Activated T-helper 9 cell treated with anti-CD3 and anti-CD28 coated beads, Interleukin-2, amount 50 U/mL, for 16 hours (primary cell): Measurements from ENCODE around the gene GNPNAT1.

ENCODE experiments used
- DNase-seq: peaks from one replicate; pipeline ENCODE4 v3.0.0-alpha.2; 2020; ENCODE audit warnings: low read depth

Gene GNPNAT1

DNA sequence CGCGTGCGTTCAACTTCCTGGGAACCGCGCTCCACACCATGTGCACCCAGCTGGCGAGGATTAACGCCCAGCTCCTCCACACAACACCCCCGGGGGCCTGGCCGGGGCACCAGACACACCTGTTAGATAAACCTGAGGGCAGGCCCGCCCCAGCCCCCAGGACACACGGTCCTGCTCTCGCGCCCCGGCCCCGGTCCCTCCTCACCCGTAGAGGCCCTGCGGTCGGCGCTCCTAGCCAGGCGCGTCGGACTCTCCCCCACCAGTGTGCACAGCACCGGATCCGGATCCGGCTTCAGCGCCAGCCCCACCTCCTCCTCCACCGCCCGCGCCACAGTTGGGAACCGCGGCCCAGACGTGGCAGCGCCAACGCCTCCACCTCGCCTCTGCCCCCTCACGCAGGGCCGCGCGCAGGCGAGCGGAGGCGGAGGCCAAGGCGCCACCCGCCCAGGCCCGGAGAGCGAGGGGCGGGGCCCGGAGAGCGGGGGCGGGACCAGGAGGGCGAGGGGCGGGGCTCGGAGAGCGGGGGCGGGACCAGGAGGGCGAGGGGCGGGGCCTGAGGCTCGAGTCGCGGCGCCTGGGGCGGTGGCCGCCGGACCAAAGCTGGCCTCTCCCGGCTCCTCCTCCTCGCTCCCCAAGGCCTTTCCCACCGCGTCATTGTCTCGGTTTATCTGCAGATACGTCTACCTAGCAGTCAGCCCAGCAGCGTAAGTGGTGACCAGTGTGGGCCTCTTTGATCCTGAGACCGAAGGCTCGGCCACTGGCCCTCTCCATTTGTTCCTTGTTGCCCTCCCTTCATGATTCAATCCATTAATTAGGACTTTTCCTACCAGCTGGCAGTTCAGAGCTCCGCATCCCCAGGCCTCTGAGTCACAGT is at the start of gene GNPNAT1:
GNPNAT1 (minus strand) TSS at position 385 of the 874 bp plus-strand sequence. CDS start 6,957 bp downstream, outside the sequence.
- peak; percentile 81 for DNase-seq

DNA sequence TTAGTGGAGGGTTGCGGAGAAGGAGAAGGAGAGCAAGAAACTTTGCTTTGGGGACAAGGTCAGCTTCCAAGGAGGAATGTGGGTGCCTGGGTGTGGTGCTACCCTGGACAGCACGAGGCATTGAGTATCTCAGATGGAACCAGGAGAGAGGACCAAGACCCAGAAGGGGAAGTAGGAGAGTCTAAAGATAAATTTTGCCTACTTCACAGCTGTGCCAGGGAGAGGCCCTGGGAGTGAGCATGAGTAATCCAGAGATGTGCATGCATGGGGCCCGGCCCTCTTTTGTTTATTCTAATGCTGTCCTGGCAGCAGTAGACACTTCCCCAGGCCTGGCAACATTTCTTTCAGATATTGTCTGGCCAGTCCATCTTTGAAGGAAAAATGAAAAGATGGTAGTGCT is 49.5 kb upstream of the GNPNAT1 start:
- no peak for DNase-seq

DNA sequence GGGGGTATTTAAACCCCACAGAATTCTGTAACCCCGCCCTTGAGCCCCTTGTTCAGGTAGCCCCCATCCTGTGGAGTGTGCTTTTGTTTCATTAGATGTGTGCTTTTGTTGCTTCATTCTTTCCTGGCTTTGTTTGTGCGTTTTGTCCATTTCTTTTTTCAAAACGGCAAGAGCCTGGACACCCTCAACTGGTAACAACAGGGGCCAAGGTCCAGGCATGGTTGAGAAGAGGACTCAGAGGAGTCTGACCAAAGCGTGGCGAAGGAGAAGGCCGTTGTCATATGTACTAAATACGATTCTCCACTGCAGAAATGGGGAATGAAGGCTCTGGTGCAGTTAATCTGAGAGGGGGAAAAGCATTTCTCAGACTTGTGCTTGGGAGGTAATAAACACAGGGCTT is 46.0 kb upstream of the GNPNAT1 start:
- DNase-seq: no peak

DNA sequence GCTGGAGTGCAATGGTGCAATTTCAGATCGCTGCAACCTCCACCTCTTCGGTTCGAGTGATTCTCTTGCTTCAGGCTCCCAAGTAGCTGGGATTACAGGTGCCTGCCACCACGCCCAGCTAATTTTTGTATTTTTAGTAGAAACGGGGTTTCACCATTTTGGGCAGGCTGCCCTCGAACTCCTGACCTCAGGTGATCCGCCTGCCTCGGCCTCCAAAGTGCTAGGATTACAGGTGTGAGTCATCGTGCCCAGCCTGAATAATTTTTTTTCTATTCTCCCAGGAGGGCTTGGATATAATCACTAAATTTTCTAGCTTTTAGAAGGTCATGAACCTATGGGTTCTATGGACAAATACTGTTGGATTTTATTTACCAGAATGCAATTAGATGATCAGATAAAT is 44.7 kb upstream of the GNPNAT1 start:
- DNase-seq: no peak

DNA sequence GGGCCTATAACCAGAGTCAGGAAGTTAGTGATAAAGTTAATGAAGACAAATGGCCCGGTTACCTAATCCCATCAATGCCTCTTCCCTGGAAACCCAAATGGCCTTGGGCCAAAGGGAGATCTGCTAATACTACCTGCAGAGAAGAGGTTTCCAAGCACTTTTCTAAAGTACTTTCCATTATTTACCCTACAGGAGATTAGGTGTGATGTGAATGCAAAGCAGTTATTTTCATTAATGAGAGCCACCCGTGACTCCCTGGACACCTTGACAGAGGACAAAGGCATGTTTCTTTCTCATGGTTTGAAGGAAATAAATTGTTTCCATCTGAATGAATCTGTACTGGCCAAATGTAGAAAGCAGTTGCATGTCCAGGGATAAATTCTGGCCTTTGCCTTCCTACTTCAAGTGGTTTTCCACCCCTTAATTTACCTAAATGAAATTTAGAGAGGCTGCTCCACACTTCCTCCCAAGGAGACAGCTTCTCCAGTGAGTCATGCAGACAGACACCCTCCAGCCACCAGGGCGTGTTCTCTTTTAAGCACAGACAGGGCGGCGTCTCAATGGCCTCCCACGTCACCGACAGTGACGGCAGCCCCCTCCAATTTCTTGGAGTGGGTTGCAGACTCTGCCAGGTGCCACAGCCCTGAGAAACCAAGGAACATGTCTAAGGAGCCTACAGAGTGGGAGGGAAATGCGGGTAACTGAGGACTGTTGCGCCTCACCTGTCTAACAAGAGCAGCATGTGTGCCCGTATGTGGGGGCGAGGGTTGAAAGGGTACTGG is 43.9 kb upstream of the GNPNAT1 start:
- no peak for DNase-seq

DNA sequence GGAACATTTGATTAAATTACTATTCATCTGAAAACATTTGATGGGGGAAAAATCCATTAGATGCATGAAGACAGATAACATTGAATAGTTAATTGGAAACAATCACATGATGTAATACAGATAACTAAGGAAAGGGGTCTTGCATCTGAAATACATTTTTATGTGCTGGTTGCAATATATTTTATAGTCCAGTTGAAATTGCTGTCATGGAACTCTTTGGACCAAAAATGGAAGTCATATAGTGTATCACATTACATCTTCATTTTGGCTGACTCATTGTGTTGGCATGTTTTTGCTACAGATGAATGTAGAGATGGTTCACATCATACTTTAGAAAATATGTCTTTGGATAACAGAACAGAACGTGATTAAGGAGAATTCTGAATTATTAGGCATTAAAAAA is 43.0 kb upstream of the GNPNAT1 start:
- DNase-seq: no peak

DNA sequence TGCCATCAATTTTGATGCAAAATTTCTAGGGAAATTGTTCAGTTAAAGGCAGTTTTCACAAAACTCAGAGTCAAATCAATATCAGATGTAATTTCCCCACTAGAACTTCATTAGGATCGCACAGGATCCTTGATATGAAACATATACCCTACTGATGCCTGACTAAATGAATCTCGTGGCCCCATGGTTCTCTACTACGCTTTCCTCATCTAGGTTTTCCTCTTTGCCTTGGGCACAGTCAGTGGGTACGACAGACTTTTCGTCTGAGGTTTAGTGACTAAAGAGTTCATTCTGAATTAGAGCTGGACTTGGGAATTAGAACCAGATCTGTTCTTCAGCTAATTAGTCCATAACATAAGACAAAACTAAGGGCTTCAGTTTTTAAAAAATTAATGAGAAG is 42.5 kb upstream of the GNPNAT1 start:
- no peak for DNase-seq

DNA sequence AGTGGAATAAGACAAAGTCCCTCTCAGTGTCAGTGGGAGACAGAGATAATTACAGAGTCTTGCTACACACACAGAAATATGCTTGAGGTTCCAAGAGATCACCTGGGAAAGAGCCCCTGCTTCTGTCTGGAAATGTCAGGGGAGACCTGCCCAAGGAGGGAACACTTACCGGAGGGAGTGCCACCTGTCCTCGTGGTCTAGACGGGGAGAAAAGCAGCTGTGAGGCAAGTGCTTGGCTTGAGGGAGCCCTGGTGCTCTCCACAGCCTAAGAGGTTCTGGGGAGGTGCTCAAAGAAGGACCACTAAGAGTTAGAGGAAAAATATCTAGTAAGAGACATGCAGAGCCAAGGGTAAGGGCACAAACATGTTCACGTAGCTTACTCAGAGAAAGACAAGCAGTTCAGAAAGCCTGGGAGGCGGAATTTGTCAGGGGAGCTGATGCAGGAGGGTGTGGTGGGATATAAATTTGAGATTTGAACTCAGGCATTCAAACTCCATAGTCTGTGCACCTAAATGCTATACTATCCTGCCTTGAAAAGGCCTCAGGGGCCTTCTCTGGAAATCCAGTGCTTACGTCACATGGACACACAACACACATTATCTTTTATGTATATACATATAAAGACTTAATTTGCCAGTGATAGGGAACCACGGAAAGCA is 38.2 kb upstream of the GNPNAT1 start:
- DNase-seq: no peak

DNA sequence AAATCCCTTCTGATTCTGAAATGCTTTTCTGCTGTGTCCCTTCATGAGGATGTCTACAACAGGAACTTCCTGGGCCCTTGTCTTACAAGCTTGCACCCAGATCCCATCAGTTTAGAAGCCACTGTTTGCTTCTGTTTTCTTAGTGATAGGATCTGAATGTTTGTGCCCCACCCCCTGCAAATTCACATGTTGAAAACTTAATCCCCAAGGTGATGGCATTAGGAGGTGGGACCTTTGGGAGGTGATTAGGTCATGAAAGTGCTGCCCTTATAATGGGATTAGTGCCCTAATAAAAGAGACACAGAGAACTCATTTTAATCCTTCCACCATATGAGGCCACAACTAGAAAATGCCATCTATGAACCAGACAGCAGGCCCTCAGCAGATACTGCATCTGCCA is 36.0 kb upstream of the GNPNAT1 start:
- DNase-seq: no peak

DNA sequence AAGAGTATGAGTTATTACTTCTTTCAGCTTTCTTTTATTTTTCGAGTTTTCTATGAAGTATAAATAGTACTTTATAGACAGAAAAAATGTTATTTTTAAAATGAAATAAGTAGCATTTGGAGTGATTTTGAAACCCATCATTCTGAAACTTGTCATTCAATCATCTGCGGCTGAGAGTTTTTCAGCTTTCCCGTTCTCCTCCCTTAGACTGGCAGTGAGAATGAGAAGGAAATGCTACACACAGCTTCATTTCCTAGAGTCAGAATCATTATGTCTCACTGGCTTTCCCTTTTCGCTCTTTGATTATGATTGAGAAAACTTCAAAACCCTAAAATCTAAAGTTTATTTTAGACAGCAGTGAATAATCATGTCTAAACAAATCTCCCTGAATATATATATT is 33.7 kb upstream of the GNPNAT1 start:
- DNase-seq: no peak

DNA sequence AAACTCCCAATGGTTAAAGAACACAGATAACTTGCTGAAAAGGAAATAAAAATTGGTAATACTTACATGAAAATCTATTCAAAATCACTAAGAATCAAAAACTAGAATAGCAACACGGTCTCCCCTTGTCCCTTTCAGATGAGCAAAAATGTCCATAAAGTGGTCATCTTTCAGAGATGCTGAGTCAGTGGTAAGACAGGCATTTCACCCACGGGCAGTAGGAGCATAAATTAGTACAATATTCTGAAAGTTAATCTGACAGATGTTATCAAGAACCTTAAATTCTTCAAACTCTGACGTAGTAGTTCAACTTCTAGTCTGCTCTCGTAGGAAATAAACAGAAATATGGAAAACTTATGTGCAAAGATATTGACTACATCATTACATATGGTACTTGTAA is 33.1 kb upstream of the GNPNAT1 start:
- no peak for DNase-seq

DNA sequence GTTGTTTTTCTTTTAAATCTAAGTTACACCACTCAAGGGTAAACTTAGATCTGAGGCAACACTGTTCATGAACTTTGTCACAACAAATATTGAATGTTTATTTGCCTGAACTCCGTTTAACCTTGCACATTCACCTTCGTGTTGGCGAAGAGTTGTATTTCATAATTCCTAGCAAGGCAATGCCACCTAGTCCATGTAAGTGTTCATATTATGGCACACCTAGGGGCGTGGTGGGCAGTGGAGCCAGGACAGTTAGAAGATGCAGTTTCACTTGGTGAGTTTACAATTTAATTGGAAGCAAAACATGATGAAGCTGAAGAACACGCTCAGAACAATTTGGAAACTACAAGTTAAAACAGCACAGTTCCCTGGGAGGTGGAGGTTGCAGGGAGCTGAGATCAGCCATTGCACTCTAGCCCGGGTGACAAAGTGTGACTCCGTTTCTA is 30.4 kb upstream of the GNPNAT1 start:
- no peak for DNase-seq

DNA sequence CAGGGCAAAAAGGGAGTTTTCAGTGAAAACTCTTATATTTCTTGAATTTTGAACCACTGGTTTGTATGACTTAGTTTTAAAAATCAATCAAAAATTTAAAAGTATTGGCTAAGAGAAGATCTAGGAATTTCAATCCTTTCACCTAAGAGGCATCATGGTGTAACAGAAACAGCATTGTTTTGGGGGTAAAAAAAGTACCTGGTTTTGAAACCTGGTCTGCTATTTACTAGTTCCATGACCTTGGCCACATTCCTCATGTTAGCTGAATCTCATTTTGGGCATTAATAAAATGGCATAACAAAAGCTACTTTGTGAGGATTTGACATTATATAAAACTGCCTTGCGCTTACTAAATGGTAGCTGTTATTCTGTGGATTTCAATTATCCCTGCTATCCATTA is 16.7 kb upstream of the GNPNAT1 start:
- no peak for DNase-seq

DNA sequence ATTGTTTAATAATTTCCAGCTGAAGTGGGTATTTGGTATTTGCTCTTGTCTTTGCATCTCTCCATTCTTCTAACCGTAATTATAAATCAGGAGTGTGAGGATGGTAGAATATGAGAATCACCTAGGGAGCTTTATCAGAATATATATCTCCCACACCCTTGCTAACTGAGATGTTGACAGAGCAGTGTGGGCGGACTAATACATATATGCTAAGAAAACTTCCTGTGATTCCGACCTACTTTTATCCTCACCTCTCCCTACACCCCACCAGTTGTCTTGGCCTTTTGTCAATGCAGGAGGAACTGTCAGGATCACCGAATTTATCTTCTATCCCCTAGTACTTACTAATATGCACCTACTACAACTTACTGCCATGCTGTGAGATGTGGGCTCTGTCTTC is 14.7 kb upstream of the GNPNAT1 start:
- no peak for DNase-seq

DNA sequence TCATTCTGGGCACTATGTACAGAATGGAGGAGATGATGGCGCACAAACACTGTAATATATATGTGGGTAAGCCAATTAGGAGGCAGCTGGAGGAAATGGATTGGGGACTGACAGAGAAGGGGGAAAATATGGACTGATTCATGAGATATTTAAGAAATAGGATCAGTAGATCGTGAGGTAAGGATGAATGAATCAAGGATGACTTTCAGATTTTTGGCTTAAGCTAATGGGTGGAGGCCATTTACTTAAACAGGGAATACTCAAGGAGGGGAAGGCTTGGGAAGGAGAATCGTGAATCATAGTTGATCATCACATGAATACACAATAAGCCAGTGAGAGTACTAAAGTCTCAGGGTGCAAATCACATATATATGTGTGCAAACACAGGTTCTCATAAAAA is 11.2 kb upstream of the GNPNAT1 start:
- DNase-seq: no peak

DNA sequence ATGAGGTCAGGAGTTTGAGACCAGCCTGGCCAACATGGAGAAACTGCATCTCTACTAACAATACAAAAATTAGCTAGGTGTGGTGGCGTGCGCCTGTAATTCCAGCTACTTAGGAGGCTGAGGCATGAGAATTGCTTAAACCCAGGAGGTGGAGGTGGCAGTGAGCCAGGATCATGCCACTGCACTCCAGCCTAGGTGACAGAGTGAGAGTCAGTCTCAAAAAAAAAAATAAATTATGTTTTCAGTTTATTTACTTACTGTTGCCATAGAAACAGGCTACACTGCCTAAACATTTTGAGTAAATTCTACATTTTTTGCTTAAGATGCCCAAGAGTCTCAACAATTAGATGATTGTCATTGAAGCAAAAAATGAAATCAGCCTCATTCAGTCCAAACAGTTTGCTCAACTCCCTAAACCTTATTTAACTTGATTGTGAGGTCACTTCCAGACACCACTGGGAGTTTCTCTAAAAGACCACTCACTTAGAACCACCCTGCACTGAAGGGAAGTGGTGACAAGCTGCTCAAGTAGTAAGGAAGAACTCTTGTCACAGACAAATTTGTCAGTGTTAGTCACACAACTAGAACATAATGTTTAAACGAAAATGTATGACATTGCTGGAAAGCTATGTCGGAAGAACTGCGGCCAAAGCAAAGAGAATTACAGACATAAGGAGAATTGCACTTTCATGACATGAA is 9.8 kb upstream of the GNPNAT1 start:
- DNase-seq: no peak

DNA sequence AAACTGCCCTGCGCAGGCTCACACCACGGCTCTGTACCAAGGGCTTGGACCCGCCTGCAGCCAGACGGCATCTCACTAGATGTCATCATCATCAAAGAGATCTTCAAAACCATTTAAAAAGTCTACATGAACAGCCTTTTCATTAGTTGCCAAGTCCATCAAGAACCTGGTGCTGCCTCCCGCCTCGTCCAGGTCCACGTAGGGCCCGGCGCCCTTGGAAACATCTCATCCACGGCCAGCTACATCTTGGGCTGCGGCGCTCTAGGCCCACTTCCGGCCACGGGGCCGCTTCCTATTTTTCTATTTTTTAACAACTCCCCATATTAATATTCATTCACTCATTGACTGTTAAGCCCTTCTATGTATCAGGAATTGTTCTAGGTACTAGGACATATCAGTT is 7.4 kb upstream of the GNPNAT1 start:
- no peak for DNase-seq

DNA sequence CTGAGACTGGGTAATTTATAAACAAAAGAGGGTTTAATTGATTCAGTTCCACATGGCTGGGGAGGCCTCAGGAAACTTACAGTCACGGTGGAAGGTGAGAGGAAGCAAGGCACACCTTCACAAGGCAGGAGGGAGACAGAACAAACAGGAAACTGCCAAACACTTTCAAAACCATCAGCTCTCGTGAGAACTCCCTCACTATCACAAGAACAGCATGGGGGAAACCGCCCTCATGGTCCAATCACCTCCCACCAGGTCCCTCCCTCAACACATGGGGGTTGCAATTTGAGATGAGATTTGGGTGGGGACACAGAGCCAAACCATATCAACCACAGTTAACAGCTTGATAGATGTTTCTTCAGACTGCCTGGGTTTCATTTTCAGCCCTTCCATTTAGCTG is 6.2 kb upstream of the GNPNAT1 start:
- DNase-seq: no peak

DNA sequence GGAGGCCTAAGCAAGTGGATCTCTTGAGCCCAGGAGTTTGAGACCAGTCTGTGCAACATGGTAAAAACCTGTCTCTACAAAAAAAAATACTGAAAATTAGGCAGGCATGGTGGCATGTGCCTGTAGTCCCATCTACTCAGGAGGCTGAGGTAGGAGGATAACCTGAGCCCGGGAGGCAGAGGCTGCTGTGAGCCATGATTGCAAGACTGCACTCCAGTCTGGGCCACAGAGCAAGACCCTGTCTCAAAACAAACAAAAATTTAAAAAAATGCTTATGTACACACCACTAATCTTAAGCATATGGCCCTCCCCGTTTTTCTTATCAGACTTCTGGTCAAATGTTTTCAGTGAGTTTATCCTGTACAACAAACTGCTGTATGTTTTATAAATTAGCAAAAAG is 1.7 kb upstream of the GNPNAT1 start:
- DNase-seq: no peak

DNA sequence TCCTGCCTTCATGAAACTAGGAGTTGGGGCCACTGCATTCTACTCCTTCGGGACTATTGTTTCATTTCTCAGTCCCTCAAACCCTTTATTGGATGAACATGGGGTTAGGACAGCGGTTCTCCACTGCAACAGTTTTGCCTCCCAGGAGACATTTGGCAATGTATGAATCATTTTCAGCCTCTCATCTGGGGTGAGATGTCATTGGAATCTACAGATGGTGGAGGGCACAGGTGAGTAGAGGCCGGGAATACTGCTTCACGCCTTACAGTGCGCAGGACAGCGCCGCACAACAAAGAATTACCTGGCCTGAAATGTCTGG is 649 bp upstream of the GNPNAT1 start:
- DNase-seq: no peak

DNA sequence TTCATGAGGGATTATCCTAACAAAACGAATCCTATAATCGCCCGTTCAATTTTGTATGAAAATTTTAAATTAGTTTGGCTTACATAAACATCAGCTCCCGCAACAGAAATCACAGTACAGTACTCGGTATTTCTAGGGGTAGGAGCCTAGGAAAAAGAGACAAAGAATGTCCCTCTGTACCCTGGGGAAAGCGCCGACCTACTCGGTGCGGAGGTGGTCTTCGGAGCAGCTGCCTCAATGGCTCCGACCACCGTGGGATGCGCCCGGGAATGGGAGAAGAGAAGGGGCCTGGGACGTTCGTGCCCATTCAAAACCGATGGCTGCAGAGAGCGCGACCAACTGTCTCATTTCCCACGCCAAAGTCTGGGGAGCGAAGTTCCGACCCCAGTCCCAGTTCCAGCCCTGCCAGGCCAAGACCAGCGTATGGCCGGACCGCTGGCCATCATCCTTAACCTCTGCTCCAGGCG is 618 bp downstream of the GNPNAT1 start:
- DNase-seq: no peak
